Dermis microvascular lymphatic vessel endothelial cell (primary cell): ENCODE results near the gene TMBIM4. TPM values are rescaled to one million over a fixed set of nuclear protein-coding genes. Genes with fewer than 3 reads are reported as not detected.
A peak's percentile ranks its signal among the peaks of the same experiment; 100 is the strongest.

Source experiments
- DNase-seq, 2 donors: peaks; one replicate each; pipeline versions ENCODE4 v3.0.0 to v3.0.0-alpha.2; 2010; ENCODE audit warnings: low read depth in 2 of 2
- total RNA-seq: library from RNA; depleted of rRNA; stranded (reverse); fragments of >200 nt; gene quantifications from 2 replicates; pipeline ENCODE4 v1.2.1, GENCODE V29; 2014

Gene TMBIM4
- total RNA-seq, 1 donor from 2014 or later: 60.2 TPM

GRCh38 chr12:66092559-66093269 is 77.1 kb downstream of the TMBIM4 start:
- DNase-seq: peak in 1 of 2 donors; percentile 54

- no peak for DNase-seq
Observed at GRCh38 chr12:66090157-66090556, 79.6 kb downstream of the TMBIM4 start.

- peak; percentile 57 to 72 for DNase-seq
Observed at GRCh38 chr12:66087365-66087943, 82.3 kb downstream of the TMBIM4 start.

GRCh38 chr12:66085998-66086397 is 83.8 kb downstream of the TMBIM4 start:
- DNase-seq: no peak

Other genes starting within 250 kb of the TMBIM4 start
- 1.9 TPM in 2 replicates for gene LLPH, start 39.2 kb downstream of the TMBIM4 start, total RNA-seq
- gene IRAK3, start 19.2 kb upstream of the TMBIM4 start, total RNA-seq: 9.5 and 14.5 TPM in 2 replicates
- 0.77 and 1.0 TPM in 2 replicates for gene HELB, start 132.5 kb upstream of the TMBIM4 start, total RNA-seq